ENCODE results near the gene FAM221B. TPM values are rescaled to one million over a fixed set of nuclear protein-coding genes. Genes with fewer than 3 reads are reported as not detected.

The FAM221B gene
- total and polyA plus RNA-seq, 4 donors = 0.06 to 0.73 (median 0.41) TPM; not detected in 1

GRCh38 chr9:35781066-35781465, 47.5 kb downstream of the FAM221B start:
- Histone ChIP-seq H3K27ac (ENCODE audit: low read depth, low read length) (no peak overlapping the region), H3K27me3 (ENCODE audit: control insufficient read depth, insufficient read depth, low read length) (no peaks in the 10 kb centered on the region), H3K4me1 (ENCODE audit: control insufficient read depth, insufficient read depth, low read length) (no peaks in the 10 kb centered on the region), H3K9me3 (ENCODE audit: control insufficient read depth, insufficient read depth, low read length) (no peaks in the 10 kb centered on the region), H3K4me3 (ENCODE audit: low read depth, low read length) (no peak overlapping the region), H3K36me3 (ENCODE audit: control insufficient read depth, insufficient read depth, low read length) (peaks cover 6% of the 10 kb centered on the region)
- WGBS (ENCODE audit: insufficient coverage) = no CpG with 5 or more reads among the region's 2 CpGs
- no peak for DNase-seq (ENCODE audit: low read depth in 4 of 6, low spot score in 6 of 6)

- no CpG with 5 or more reads among the region's 3 CpGs for WGBS (ENCODE audit: insufficient coverage)
Measured at GRCh38 chr9:35778496-35778895, 50.0 kb downstream of the FAM221B start.

GRCh38 chr9:35776018-35776417, 52.5 kb downstream of the FAM221B start:
- DNase-seq (ENCODE audit: low read depth in 4 of 6, low spot score in 6 of 6) = no peak
- Histone ChIP-seq H3K4me1 (ENCODE audit: control insufficient read depth, insufficient read depth, low read length) (peaks cover 3% of the 10 kb centered on the region), H3K9me3 (ENCODE audit: control insufficient read depth, insufficient read depth, low read length) (no peaks in the 10 kb centered on the region), H3K27ac (ENCODE audit: low read depth, low read length) (no peak overlapping the region), H3K4me3 (ENCODE audit: low read depth, low read length) (no peak overlapping the region), H3K36me3 (ENCODE audit: control insufficient read depth, insufficient read depth, low read length) (no peaks in the 10 kb centered on the region), H3K27me3 (ENCODE audit: control insufficient read depth, insufficient read depth, low read length) (no peaks in the 10 kb centered on the region)
- 83% methylated on average over 2 of the region's 4 CpGs for WGBS (ENCODE audit: insufficient coverage)

More at GRCh38 chr9:35778496-35778895, 50.0 kb downstream of the FAM221B start:
- no peak overlapping the region for H3K27ac ChIP-seq (ENCODE audit: low read depth, low read length)
- H3K27me3 ChIP-seq (ENCODE audit: control insufficient read depth, insufficient read depth, low read length) = no peaks in the 10 kb centered on the region
- no peak for DNase-seq (ENCODE audit: low read depth in 4 of 6, low spot score in 6 of 6)
- H3K9me3 ChIP-seq (ENCODE audit: control insufficient read depth, insufficient read depth, low read length) = no peaks in the 10 kb centered on the region
- H3K4me1 ChIP-seq (ENCODE audit: control insufficient read depth, insufficient read depth, low read length) = peaks cover 3% of the 10 kb centered on the region
- H3K4me3 ChIP-seq (ENCODE audit: low read depth, low read length) = no peak overlapping the region
- H3K36me3 ChIP-seq (ENCODE audit: control insufficient read depth, insufficient read depth, low read length) = no peaks in the 10 kb centered on the region

DNA sequence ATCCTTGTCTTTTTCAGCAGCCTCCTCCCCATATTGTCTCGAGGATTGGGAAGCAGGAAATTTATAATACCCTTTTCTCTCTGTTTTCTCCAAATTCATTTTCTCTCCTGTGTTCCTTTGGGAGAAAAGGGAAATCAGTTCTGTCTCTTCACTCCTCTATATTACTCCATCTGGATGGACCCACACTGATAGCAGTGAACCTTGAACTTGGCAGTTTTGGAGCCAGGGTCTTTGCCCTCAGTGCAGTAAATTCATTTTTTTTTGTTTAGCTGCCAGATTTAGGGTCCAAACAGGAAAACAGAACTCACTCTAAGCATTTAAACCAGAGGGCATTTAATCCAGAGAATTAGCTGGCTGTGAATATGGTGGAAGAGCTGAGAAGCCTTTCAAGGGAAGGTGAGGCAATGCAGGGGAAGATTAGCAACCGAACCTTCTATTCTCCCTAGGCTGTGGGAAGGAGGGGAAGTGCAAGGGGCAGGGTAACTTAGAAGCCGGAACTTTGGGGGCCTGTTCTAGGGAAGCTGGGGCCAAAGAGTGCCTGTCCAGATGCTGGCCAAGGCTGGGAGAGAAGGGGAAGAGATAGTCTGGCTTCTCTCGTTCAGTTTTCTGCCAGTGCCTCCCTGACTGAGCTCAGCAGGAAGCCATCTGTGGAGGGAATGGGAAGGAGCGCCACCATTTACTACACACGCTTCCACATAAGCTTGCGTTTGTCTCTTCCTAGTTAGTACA, 53.5 kb downstream of the FAM221B start:
- WGBS (ENCODE audit: insufficient coverage) = 39% methylated on average over 3 of the region's 7 CpGs
- Histone ChIP-seq H3K4me3 (ENCODE audit: low read depth, low read length) (no peak overlapping the region), H3K27me3 (ENCODE audit: control insufficient read depth, insufficient read depth, low read length) (no peaks in the 10 kb centered on the region), H3K9me3 (ENCODE audit: control insufficient read depth, insufficient read depth, low read length) (no peaks in the 10 kb centered on the region), H3K27ac (ENCODE audit: low read depth, low read length) (no peak overlapping the region), H3K4me1 (ENCODE audit: control insufficient read depth, insufficient read depth, low read length) (peaks cover 3% of the 10 kb centered on the region), H3K36me3 (ENCODE audit: control insufficient read depth, insufficient read depth, low read length) (no peaks in the 10 kb centered on the region)
- DNase-seq (ENCODE audit: low read depth in 4 of 6, low spot score in 6 of 6) = peak in 2 of 6 donors; percentile 19 to 38

DNA sequence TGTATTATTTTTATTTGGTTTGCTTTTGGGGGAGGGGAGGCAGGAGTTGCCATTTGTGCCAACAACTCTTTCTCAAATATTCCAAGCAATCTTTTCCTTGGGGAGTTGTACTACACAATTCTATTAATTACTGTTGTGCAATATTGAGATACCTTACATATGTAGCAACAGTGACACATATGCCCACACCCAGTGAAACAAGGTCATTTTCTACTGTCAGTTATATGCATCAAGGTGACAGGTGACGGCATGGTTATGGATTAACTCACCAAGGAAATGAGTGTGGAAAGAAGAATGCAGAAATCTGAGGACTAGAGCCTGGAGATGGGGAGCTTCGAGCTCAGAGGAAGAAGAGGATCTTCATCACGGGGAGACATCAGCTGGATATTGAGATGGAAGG, 56.6 kb downstream of the FAM221B start:
- peaks cover 3% of the 10 kb centered on the region for H3K4me1 ChIP-seq (ENCODE audit: control insufficient read depth, insufficient read depth, low read length)
- H3K27ac ChIP-seq (ENCODE audit: low read depth, low read length) = no peak overlapping the region
- H3K36me3 ChIP-seq (ENCODE audit: control insufficient read depth, insufficient read depth, low read length) = peaks cover 2% of the 10 kb centered on the region
- H3K4me3 ChIP-seq (ENCODE audit: low read depth, low read length) = no peak overlapping the region
- WGBS (ENCODE audit: insufficient coverage) = 96% methylated on average over 2 of the region's 3 CpGs
- no peak for DNase-seq (ENCODE audit: low read depth in 4 of 6, low spot score in 6 of 6)
- H3K27me3 ChIP-seq (ENCODE audit: control insufficient read depth, insufficient read depth, low read length) = no peaks in the 10 kb centered on the region
- no peaks in the 10 kb centered on the region for H3K9me3 ChIP-seq (ENCODE audit: control insufficient read depth, insufficient read depth, low read length)

GRCh38 chr9:35771534-35771933, 57.0 kb downstream of the FAM221B start:
- Histone ChIP-seq H3K27ac (ENCODE audit: low read depth, low read length) (no peak overlapping the region), H3K27me3 (ENCODE audit: control insufficient read depth, insufficient read depth, low read length) (no peaks in the 10 kb centered on the region), H3K4me1 (ENCODE audit: control insufficient read depth, insufficient read depth, low read length) (peaks cover 3% of the 10 kb centered on the region), H3K9me3 (ENCODE audit: control insufficient read depth, insufficient read depth, low read length) (no peaks in the 10 kb centered on the region), H3K36me3 (ENCODE audit: control insufficient read depth, insufficient read depth, low read length) (peaks cover 2% of the 10 kb centered on the region), H3K4me3 (ENCODE audit: low read depth, low read length) (no peak overlapping the region)
- WGBS (ENCODE audit: insufficient coverage) = no CpG with 5 or more reads among the region's 1 CpG
- peak in 1 of 6 donors; percentile 57 for DNase-seq (ENCODE audit: low read depth in 4 of 6, low spot score in 6 of 6)

DNA sequence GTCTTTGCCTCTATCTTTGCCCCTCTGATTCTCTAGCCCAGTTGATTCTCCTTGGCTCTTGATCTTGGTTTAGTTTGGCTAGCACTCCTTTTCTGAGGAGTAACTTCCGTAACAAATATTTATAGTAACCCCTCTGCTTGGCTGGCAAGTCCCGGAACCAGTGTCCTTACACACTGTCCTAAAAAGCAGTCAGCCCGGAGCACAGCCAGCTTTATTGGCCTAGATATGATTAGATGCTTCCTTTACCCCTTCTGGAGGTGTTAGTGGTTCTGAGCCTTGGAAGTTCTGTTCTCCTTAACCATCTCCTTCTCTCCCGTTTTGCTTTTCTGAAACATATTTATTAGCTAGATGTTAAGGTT, 57.5 kb downstream of the FAM221B start:
- Histone ChIP-seq H3K4me3 (ENCODE audit: low read depth, low read length) (no peak overlapping the region), H3K4me1 (ENCODE audit: control insufficient read depth, insufficient read depth, low read length) (peaks cover 3% of the 10 kb centered on the region), H3K27me3 (ENCODE audit: control insufficient read depth, insufficient read depth, low read length) (no peaks in the 10 kb centered on the region), H3K27ac (ENCODE audit: low read depth, low read length) (peak overlapping the region; percentile 35), H3K9me3 (ENCODE audit: control insufficient read depth, insufficient read depth, low read length) (no peaks in the 10 kb centered on the region), H3K36me3 (ENCODE audit: control insufficient read depth, insufficient read depth, low read length) (peaks cover 2% of the 10 kb centered on the region)
- no CpG with 5 or more reads among the region's 4 CpGs for WGBS (ENCODE audit: insufficient coverage)
- no peak for DNase-seq (ENCODE audit: low read depth in 4 of 6, low spot score in 6 of 6)

DNA sequence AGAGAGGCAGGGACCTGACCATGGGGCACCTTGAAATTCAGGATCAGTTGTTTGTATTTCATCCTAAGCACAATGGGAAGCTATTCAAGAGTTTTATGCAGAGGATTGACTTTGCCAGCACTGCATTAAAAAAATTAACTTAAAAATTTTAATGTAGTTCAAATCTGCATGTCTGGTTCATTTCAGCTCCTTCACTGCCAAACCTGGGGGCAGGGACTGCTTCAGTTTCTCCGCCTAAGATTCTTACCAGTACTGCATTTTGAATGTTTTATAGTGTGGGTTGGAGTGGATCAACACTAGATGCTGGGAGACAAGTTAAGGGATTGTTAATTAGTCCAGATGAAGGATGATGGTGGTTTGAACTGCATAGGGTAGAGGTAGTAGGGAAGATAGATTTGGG, 58.8 kb downstream of the FAM221B start:
- no peak for DNase-seq (ENCODE audit: low read depth in 4 of 6, low spot score in 6 of 6)
- 80% methylated on average over 1 of the region's 1 CpG for WGBS (ENCODE audit: insufficient coverage)
- H3K4me1 ChIP-seq (ENCODE audit: control insufficient read depth, insufficient read depth, low read length) = no peaks in the 10 kb centered on the region

GRCh38 chr9:35767458-35767857, 61.1 kb downstream of the FAM221B start:
- no CpG with 5 or more reads among the region's 1 CpG for WGBS (ENCODE audit: insufficient coverage)
- Histone ChIP-seq H3K36me3 (ENCODE audit: control insufficient read depth, insufficient read depth, low read length) (peaks cover 2% of the 10 kb centered on the region), H3K27me3 (ENCODE audit: control insufficient read depth, insufficient read depth, low read length) (no peaks in the 10 kb centered on the region), H3K27ac (ENCODE audit: low read depth, low read length) (no peak overlapping the region), H3K4me3 (ENCODE audit: low read depth, low read length) (no peak overlapping the region), H3K4me1 (ENCODE audit: control insufficient read depth, insufficient read depth, low read length) (no peaks in the 10 kb centered on the region), H3K9me3 (ENCODE audit: control insufficient read depth, insufficient read depth, low read length) (no peaks in the 10 kb centered on the region)
- no peak for DNase-seq (ENCODE audit: low read depth in 4 of 6, low spot score in 6 of 6)

More for the DNA sequence above, 58.8 kb downstream of the FAM221B start:
- Histone ChIP-seq H3K27ac (ENCODE audit: low read depth, low read length) (no peak overlapping the region), H3K27me3 (ENCODE audit: control insufficient read depth, insufficient read depth, low read length) (no peaks in the 10 kb centered on the region), H3K9me3 (ENCODE audit: control insufficient read depth, insufficient read depth, low read length) (no peaks in the 10 kb centered on the region), H3K4me3 (ENCODE audit: low read depth, low read length) (no peak overlapping the region), H3K36me3 (ENCODE audit: control insufficient read depth, insufficient read depth, low read length) (peaks cover 2% of the 10 kb centered on the region)

DNA sequence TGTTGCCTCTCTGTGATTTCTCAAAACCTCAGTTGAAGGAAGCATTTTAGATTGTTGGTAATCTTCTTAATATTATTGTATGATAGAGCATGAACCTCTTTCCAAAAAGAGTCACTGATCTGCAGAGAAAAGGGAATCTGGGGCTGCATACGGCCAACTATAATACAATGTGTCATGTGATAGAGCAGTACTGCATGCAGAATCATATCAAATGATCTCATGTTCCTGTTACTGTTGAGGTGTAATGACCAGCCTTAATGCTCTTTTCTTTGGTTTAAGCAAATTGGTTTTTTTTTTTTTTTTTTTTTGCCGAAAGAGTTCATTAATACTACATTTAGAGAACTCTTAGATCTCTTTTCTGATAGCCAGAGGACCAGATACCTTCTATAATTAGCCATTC, 61.5 kb downstream of the FAM221B start:
- no peak for DNase-seq (ENCODE audit: low read depth in 4 of 6, low spot score in 6 of 6)
- Histone ChIP-seq H3K4me3 (ENCODE audit: low read depth, low read length) (no peak overlapping the region), H3K27ac (ENCODE audit: low read depth, low read length) (no peak overlapping the region), H3K9me3 (ENCODE audit: control insufficient read depth, insufficient read depth, low read length) (no peaks in the 10 kb centered on the region), H3K27me3 (ENCODE audit: control insufficient read depth, insufficient read depth, low read length) (no peaks in the 10 kb centered on the region), H3K36me3 (ENCODE audit: control insufficient read depth, insufficient read depth, low read length) (peaks cover 2% of the 10 kb centered on the region), H3K4me1 (ENCODE audit: control insufficient read depth, insufficient read depth, low read length) (no peaks in the 10 kb centered on the region)
- WGBS (ENCODE audit: insufficient coverage) = no CpG with 5 or more reads among the region's 2 CpGs
